Neural cell (in vitro differentiated cells): ENCODE results near the gene PHB1.

Experiments used
- EP300 ChIP-seq: fragments of 450-650 bp; conservative IDR thresholded peaks from 2 replicates; pipeline ENCODE4 v1.6.1; 2014; ENCODE audit warnings: antibody characterized with exemption, mild to moderate bottlenecking, moderate library complexity; ENCODE audit not compliant: poor library complexity, severe bottlenecking
- EZH2 ChIP-seq: fragments of 200-600, 300-800 bp; shearing (Covaris generic), sonication (generic); IDR thresholded peaks from 2 replicates; pipeline ENCODE4 v1.6.1; 2014; ENCODE audit warnings: antibody characterized with exemption, low read length, borderline replicate concordance, mild to moderate bottlenecking; ENCODE audit not compliant: insufficient read depth, poor library complexity, severe bottlenecking
- RAD21 ChIP-seq: fragments of 450-650 bp; conservative IDR thresholded peaks from 2 replicates; pipeline ENCODE4 v1.6.1; 2014; ENCODE audit warnings: antibody characterized with exemption, mild to moderate bottlenecking, moderate library complexity
- TAF1 ChIP-seq: IDR thresholded peaks from 2 replicates; pipeline ENCODE4 v1.6.1; 2012; ENCODE audit warnings: low read depth
- TF ChIP-seq, protein P1 (sequence below): IDR thresholded peaks from 2 replicates; pipeline ENCODE4 v1.6.1; 2012; ENCODE audit warnings: borderline replicate concordance

DNA sequence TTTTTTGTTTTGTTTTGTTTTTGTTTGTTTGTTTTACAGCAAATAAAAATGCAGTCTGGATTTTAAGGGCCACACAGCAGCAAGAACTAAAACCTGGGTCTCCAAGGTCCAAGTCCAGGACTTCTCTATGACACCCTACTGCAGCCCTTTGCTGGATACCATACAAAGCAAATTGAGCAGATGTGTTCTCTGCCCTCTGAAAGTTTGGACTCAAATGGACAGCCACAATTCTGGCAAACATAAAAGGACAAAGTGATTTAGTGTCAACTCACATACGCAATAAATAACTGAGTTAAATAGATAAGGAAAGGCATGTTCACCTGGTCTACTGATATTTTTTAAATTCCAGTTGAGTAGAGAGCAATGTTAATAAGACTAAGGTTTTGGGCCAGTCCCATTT, 44.9 kb downstream of the PHB1 start:
- TF ChIP-seq EZH2 (no peak), TAF1 (no peak), EP300 (no peak), RAD21 (no peak)
- TF ChIP-seq, protein P1, sequence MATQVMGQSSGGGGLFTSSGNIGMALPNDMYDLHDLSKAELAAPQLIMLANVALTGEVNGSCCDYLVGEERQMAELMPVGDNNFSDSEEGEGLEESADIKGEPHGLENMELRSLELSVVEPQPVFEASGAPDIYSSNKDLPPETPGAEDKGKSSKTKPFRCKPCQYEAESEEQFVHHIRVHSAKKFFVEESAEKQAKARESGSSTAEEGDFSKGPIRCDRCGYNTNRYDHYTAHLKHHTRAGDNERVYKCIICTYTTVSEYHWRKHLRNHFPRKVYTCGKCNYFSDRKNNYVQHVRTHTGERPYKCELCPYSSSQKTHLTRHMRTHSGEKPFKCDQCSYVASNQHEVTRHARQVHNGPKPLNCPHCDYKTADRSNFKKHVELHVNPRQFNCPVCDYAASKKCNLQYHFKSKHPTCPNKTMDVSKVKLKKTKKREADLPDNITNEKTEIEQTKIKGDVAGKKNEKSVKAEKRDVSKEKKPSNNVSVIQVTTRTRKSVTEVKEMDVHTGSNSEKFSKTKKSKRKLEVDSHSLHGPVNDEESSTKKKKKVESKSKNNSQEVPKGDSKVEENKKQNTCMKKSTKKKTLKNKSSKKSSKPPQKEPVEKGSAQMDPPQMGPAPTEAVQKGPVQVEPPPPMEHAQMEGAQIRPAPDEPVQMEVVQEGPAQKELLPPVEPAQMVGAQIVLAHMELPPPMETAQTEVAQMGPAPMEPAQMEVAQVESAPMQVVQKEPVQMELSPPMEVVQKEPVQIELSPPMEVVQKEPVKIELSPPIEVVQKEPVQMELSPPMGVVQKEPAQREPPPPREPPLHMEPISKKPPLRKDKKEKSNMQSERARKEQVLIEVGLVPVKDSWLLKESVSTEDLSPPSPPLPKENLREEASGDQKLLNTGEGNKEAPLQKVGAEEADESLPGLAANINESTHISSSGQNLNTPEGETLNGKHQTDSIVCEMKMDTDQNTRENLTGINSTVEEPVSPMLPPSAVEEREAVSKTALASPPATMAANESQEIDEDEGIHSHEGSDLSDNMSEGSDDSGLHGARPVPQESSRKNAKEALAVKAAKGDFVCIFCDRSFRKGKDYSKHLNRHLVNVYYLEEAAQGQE, result no peak
